HG03103 (cell line): Measurements from ENCODE around the gene CRACDL.

Experiments used
- ATAC-seq: cut with Tn5 transposase; IDR thresholded peaks from one replicate; pipeline ENCODE4 v1.9.1; 2021; ENCODE audit warnings: low read depth; ENCODE audit not compliant: unreplicated experiment

Gene CRACDL

DNA sequence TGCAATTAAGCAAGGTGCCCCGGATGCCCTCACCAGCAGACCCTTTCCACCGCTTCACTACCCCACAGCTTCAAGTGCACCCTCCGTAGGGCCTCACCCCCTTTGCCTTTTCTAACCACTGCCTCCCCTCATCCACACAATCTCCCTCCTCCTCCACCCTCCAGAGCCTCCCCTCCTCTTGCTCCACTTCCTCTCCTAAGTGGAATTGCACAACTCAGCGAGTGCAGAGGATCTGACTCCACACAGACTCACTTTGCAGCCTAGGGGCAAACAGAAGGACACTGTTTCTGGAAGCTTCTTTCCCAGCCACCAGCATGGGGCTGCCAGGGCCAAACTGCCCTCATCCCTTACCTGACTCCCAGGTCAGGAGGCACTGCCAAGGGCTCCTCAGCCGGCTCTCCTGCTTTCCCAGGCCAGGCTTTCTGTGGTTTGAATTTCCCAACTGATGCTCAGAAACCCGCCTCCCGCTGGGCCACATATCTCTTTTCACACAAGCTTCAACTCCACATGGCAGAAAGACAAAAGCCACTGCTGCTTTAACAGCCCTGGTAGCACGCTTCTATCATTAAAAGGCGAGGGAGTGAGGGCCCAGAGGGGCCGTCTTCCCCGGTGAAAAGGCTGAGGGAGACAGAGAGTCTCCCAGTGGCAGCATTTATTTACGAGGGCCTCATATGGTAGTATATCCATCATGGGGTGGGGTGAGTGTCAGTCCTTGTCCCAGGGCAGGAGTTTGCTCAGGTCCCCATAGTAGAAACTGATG is 130.4 kb downstream of the CRACDL start:
- no peak for ATAC-seq

DNA sequence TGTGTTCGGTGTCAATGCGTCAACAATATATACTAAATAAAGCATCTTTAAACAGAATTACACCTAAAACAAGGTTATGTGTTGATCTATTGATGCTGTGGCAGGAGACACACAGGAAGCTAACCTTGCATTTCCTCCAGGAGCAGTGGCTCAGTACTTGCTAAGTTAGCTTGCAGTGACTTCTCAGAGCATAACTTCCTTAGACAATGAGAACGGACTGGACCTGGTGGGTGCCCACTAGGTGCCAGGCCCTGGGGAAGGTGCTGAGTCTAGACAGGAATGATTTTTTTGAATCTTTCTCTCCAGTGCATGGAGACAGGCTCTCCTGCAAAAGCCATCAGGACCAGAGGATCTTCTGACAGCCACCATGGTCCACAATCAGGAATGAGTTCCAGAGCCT is 131.3 kb downstream of the CRACDL start:
- no peak for ATAC-seq

DNA sequence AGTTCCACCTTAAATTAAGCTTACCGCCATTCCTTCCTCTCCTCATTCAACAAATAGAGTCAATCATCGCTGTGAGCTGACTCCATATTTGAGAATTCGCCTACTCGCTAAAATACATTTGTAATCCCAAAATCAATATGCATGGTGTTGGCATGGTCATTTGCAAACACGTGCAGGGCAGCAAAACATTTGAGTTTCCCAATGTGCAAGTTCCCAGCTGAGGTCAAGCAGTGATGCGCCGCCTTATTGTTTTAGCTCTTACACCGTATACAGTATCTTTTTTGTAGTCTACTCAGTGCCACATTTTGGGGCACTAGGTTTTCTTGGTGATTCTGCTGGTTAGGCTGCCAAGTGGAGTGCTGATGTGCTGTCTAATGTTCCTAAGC is 131.8 kb downstream of the CRACDL start:
- ATAC-seq, result no peak

DNA sequence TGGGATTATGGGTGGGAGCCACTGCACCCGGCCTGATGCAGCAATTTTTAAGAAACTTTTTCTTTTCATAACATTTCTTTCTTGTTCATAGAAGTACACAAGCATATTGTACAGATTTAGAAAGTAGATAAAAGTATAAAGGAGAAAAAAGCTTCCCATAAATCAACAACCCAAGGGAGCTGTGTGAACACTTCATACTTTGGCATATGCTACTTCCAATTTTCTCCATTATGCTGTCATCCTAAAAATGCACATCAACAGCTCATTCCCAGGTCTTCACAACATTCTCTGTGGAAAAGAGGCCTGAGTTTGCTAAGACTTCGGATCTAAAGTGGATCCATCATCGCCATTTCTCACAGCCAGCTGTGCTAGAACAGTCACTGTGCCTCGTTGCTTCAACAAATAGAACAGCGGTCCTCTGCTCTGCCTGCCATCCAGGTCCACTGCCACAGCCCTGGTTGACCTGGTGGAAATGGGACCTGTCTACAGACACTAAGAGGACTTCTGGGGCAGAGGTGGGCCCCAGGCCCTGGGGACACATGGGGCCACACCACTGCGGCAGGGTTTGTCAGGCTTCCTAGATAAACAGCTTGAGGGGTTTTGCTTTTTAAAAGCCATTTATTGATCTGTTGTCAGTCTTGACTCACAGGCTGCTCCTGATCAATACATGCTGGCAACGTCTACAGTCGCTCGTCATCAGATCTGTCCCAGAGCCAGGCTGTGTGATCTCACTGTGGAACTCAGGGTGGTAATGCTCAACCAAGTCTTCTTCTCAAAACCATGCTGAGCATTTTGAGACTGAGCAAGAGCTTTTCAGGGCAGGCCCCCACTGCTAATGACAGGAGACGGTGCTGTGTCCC is 132.4 kb downstream of the CRACDL start:
- ATAC-seq, result no peak

DNA sequence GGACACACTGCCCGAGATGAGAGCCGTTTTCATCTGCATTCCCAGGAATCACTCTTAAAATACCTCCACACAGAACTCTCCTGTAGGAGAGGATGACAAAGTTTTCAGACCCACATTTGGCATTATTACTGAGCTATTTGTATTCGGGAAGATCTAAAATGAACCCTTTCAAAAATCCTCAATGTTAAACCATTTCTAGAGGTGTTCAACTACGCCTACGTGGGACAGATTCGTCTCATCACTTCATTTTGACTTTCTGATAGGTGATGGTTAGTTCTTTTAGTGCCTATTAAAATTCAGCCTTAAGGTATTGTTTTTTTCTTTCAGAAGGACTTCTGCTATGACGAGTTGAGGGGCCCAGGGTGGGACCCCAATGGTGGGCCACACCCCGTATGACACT is 133.7 kb downstream of the CRACDL start:
- ATAC-seq, result no peak

DNA sequence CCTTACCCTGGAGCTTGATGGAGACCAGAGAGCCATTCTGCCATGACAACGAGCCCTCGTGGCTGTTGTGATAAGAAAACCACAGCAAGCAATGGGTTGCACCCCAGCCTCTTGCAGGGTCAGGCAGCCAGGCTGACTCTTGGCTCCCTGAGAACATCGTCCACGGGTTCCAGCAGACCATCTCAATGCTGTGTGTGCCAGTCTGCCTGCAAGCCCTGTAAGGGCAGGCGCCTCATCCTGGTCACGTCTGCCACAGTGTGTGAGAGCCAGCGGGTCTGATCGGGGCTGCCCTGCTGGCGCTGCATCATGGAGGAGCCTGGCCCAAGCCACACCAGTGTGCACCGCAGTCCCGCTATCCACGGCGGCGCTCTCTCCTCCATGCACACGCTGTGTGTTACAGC is 134.1 kb downstream of the CRACDL start:
- ATAC-seq, result no peak

DNA sequence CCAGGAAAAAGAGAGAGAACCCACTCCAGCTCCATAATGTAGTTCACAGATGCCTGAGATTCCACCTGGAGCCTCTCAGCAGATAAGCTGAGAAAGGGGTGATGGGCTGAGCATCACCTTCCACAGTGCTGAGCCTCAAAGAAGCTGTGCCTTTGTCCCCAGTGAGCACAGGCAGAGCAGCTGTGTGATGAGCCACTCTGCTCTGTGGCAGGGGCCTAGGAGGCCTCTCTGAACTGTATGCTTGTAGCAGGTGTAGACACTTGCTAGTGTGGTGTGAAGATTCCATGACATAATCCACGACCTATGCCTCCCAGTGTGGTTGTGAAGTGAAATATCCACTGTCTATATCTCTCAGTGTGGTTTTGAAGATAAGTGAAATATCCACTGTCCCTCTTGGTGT is 134.7 kb downstream of the CRACDL start:
- ATAC-seq, result no peak

DNA sequence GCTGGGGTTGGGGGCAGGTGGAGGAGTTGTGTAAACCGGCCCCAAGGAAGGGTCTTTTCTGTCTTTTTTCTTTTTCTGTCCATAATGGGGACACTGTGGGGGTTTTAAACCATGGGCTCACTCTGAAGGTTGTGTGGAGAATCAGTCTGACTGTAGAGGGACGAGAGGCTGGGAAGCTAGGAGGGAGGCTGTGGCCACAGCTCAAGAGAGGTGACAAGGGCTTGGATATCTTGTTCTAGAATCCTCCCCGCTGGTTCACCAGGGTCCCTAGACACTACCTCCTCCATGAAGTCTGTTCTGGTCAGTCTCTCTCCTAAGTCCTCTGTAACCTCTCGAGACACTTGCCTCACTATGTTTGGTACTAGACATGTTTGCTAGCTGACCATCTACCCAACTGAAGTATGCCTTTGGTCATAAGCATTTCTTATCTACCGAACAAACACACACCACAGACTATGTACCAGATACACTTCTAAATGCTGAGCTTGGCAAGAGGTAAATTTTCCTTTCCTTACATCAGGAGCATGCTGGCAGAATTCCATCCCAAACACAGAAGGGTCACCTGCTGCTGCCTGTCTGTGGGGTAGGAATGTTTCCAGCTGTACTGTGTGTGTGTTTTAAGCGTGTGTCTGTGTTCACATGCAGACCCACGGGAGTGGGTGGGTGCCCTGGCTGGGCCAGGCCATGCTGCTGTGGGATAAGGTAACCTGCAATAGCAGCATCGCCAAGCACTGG is 135.5 kb downstream of the CRACDL start:
- ATAC-seq, result no peak

DNA sequence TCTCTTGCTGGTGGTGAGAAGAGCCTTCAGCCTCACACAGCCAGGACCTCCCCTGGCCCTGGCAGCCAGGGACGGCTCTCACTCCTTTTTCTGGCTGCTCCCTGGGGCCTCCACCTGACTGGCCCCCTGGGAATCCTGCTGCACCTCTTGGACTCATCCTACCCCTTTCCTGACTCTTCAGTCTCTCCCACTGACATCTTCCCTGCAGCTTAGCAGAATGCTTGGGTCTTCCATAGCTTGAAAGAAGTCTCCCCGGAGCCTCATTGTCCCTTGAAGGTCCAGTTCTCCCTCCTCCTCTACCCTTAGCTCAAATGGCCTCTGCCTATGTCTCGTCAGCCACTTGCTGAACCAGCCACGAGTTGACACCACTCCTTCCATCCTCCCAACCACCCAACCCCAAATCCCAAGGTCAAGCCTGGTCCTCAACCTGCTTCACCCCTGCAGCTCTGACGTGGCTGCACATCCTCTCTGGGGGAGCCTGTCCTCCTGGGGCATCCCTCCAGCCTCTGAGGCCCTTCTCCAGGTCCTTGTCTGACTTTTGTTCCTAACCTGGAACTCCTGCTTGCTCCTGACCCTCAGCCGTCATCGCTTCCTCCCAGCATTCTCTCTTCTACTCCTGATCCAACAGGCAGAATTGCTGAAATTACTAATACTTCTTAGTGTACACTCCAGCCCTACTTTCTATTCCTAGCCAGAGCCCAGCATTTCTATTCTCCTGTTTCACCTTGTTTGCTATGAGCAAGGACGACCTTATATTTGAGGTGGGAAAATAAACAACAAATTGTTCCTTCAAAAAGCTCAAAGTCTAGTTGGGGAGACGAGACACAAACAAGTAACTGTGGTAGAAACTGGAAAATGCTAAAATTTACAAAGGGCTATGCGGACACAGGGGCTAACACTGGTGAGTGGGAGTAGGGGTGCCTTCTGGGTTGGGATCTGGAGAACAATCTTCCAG is 136.4 kb downstream of the CRACDL start:
- no peak for ATAC-seq

DNA sequence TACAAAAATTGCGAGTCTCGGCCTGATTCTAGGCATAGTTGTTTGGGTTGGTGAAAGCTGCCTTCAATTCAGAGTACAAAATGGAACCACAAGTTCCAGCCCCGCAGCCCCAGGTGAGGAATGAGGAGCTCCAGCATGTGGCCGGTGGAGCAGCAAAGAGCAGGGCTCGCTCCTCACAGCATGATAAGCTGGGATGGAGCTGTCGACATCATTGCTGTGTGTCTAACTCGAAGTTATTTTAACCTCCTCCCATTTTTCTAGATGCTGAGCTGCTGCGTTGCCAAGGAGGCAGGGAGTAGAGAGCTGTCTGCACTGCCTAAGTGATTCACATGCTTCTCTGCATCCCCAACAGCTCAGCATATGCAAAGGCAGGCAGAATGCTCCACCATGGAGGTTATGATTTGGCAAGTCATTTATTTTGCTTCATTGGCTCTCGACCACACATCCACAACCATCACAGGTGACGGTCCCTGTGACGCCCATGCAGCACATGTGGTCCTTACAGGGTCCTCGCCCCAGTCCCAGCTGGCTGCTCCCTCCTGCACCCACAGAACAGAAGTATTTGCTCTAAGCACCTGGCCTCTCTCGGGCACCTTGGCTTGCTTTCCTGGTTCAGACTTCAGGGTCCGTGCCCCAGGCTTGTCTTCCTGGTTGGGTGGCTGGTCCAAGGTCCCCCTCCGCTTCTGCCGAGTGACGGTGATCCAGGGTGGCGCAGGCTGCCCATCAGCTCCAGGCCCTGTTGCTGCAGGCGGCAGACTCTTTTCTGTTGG is 139.1 kb downstream of the CRACDL start:
- no peak for ATAC-seq

DNA sequence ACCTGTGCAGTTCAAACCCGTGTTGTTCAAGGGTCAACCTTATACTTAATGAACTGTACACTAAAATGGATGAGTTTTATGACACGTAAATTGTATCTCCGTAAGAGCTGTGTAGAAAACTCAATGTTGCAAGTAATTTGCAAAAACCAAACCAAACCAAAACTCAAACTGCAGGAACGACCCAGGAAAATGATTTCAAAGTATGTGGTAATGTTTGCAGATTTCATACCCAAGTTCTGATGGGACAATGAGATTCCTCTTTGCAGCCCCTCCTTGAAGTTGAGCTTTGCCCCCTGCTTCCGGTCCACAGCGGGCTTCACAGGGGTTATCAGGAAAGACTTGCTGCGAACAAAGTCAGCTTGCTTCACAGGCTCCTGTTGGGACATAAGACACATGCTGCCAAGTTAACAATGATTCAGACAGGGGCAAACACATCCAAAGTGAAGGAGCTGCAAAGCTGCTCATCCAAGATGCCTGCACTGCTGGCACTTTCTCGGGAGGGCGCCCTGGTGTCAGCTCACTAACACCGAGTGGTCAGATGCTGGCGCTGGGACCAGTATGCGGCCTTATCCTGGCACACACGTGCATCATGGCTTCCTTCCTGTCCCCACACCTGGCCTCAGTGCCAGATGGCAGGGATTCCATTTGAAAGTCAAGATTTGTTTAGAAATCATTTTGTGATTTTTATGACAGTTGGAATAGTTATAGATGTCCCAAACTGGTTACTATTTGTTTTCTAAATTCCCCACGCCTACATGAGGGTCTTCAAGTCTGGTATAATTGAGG is 139.9 kb downstream of the CRACDL start:
- no peak for ATAC-seq

DNA sequence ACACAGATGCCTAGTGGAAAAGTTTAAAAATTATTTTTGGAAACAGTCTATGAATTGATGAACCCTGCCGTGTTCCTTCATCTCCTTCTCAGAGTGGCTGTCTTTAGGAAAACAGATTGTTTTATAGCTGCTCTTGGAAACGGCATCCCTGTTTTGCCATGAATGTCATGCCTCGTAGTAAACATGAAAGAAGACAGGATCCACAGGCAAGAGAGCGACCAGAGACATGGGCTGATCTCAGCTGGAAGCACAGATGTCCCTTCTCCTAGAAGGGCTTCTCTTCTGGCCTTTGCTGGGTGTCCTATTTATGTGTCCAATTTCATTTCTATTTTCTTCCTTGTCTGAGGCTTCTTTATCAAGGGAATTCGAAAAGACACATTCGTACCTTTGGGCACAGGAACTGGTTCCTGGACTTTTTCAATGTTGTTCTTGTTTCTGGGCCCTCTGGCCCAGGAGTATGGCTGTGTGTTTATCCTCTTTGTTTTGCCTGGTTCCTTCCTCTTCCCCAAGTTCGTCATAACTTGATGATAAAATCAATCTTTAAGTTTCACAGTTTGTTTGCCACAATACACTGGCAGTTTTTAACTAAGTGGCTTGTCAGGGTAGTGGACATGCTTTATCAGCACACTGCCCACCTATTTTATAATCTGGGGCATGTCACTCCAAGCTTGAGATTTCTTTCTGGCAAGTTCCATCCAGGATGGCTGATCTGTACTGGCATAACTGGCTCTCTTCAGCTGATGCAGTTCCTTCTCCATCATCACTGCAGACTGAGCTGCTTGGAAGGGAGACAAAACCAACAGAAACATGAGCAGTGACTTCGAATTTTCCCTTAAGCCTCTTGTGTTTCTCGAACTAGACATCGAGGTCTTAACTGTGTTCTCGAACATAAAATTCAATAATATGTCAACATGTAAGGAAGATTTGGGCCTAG is 141.9 kb downstream of the CRACDL start:
- ATAC-seq, result no peak

DNA sequence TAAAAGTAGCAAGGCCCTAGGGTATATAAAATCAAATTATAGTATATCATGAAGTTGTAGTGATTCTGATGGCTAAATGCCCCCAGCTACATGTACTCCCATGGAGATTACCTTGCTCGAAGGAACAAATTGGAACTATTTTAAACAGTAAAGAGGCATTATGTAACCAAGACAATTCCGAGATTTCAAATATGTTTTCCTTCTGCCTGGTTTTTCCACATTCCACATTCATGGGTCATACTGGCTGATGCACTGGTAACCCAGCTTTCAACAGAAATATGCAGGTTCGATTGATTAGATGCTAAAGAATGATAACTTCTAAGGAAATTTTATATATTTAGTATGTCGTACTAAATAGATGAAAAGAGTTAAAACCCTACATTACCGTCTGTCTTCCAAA is 142.8 kb downstream of the CRACDL start:
- ATAC-seq, result no peak

DNA sequence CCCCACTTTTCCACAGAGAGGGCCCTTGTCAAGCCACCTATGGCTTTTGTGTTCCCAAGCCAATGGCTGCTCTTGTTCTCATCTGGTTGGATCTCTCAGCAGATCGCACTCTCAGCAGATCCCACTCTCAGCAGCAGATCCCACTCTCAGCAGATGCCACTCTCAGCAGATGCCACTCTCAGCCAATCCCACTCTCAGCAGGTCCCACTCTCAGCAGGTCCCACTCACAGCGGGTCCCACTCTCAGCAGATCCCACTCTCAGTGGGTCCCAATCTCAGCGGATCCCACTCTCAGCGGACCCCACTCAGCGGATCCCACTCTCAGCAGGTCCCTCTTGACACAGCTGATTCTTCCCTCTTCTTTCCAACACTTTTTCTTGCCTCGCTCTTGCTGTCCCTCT is 145.8 kb downstream of the CRACDL start:
- ATAC-seq, result no peak

DNA sequence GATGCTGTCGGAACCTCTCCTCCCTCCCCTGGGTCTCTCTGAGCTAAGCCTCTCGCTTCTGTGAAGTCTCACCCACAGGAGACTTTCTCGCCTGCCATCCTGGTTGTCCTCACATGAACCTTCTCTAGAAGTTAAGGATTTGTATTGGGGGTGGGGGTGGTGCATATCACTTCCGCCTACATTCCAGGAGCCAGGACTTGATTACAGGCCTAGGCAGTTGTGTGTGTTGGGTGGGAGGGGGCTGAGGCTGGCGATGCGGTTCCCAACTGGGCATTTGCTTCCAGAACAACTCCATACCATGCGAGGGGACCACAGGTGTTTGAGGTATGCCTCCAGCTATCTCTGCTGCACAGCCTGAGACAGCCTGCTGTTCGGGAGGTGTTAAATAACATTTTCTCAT is 148.3 kb downstream of the CRACDL start:
- ATAC-seq, result no peak

DNA sequence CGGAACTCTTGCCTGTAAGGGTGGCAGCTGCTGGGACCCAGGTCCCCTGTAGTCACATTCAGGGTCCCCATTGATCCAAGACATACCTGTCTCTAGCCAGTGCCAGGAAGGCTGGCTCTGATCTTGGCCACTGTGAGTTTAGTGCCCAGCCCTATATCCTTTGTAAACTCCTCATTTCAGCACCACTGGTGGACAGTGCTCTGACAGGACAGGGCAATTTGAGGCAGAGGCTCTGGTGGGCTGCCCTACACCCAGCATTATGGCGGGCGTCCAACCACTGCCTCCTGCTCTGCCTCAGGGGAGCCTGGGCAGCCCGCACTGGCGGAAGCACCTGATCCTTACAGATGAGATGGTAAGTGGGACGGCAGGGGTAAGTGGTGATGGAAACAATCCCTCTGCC is 149.8 kb downstream of the CRACDL start:
- no peak for ATAC-seq

DNA sequence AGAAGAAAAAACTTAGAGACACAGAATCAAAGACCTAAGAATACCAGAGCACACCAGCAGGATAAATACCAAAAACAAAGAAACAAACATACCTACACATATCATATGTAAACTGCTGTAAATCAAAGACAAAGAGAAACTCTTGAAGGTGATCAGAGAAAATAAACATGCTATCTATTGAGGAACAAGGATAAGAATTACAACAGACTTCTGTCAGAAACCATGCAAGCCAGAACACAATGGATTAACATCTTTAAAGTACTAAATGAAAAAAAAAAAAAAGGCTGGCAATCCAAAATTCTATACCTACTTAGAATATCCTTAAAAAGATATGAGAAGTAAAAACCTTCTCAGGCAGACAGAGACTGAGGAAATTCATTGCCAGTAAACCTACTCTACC is 153.5 kb downstream of the CRACDL start:
- ATAC-seq, result no peak

DNA sequence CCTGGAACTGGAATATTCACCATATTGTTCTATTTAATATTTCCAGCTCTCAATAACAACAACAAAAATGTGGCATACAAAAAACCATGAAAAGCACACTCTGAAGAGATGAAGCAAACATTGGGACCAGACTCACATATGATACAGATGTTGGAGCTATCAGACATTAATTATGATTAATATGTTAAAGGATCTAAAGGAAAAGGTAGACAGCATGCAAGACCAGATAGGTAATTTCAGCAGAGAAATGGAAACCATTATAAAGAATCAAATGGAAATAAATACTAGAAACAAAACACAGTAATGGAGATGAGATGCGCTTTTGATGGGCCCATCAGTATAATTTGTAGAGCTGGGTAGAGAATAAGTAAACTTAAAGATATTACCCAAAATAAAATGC is 154.2 kb downstream of the CRACDL start:
- no peak for ATAC-seq
